GM21576 (cell line): ENCODE results near the gene MPP7.

Experiments
- ATAC-seq: cut with Tn5 transposase; IDR thresholded peaks from one replicate; pipeline ENCODE4 v1.9.1; 2021; ENCODE audit warnings: mild to moderate bottlenecking, moderate library complexity; ENCODE audit not compliant: unreplicated experiment

Gene MPP7

GRCh38 chr10:28273343-28273742 lies 29.5 kb downstream of the MPP7 start:
- no peak for ATAC-seq

- ATAC-seq, result no peak
Observed at GRCh38 chr10:28269842-28270456, 32.9 kb downstream of the MPP7 start.

GRCh38 chr10:28266449-28267224 lies 36.2 kb downstream of the MPP7 start:
- ATAC-seq, result no peak

GRCh38 chr10:28263136-28263857 lies 39.6 kb downstream of the MPP7 start:
- no peak for ATAC-seq

- no peak for ATAC-seq
Observed at GRCh38 chr10:28256776-28257175, 46.1 kb downstream of the MPP7 start.

- no peak for ATAC-seq
Observed at GRCh38 chr10:28254290-28254985, 48.4 kb downstream of the MPP7 start.

GRCh38 chr10:28253169-28253785 lies 49.6 kb downstream of the MPP7 start:
- ATAC-seq, result no peak
